Measurements from ENCODE around the gene KLHL2.

KLHL2 gene

DNA sequence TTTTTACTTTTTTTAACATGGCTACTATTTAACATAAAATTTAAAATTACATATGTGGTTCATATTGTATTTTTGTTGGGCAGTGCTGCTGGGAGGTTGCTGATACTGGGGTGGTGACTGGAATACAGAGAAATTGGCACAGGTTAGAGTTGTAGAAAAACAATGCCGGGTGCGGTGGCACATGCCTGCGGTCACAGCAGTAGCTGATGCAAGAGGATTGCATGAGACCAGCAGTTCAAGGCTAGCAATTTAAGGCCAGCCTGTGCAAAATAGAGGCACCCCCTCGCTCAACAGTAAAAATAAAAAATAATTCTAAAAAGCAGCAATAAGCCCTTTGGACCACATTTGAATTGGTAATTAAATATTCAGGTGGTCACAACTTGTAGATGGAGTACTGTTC is 159.7 kb downstream of the KLHL2 start:
- TF ChIP-seq, protein P1, sequence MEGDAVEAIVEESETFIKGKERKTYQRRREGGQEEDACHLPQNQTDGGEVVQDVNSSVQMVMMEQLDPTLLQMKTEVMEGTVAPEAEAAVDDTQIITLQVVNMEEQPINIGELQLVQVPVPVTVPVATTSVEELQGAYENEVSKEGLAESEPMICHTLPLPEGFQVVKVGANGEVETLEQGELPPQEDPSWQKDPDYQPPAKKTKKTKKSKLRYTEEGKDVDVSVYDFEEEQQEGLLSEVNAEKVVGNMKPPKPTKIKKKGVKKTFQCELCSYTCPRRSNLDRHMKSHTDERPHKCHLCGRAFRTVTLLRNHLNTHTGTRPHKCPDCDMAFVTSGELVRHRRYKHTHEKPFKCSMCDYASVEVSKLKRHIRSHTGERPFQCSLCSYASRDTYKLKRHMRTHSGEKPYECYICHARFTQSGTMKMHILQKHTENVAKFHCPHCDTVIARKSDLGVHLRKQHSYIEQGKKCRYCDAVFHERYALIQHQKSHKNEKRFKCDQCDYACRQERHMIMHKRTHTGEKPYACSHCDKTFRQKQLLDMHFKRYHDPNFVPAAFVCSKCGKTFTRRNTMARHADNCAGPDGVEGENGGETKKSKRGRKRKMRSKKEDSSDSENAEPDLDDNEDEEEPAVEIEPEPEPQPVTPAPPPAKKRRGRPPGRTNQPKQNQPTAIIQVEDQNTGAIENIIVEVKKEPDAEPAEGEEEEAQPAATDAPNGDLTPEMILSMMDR (IDR thresholded peaks at IDR 0.05; ENCODE audit: insufficient read depth, low read depth, low read length, missing control alignments): no peak
- H3K4me3 ChIP-seq (ENCODE audit: low read length): no peak overlapping the region
- no peak for DNase-seq (ENCODE audit: low read depth)

DNA sequence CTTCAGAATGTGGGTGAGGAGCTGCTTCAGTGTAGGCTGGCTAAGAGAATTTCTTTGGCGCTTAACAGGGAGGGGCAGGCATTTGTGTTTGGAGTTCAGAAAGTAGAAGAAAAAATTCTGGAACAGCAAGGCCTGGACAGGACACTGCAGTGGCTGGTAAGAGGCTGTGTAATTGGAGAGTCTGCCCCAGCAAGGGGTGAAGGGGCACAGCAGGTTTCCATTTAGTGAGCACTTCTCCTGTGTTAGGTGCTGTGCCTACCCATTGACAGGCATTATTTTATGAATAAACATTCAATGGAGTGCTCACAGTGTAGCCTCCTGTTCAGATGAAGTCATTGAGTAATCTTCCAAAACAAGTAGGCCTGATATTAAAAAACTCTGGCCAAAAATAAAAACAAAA is 160.8 kb downstream of the KLHL2 start:
- no peak for DNase-seq (ENCODE audit: low read depth)
- TF ChIP-seq, protein P1 (IDR thresholded peaks at IDR 0.05; ENCODE audit: insufficient read depth, low read depth, low read length, missing control alignments): no peak
- no peak overlapping the region for H3K4me3 ChIP-seq (ENCODE audit: low read length)

DNA sequence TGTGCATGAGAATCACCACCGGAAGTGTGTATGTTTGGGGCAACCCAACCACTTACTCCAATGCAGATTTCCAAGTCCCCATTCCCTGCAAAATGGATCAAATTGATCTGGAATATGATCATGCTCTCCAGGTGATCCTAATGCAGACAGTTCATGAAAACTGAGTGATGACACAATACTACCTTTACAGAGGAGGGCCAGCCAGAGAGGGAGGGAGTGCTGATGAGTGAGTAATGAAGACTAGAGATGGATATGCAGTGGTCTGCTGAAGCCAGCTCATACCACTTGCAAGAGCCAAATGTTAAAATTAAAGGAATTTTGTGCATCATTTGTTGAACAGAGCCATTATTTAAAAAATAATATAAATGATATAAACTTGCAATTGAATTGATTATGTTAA is 161.2 kb downstream of the KLHL2 start:
- H3K4me3 ChIP-seq (ENCODE audit: low read length): no peak overlapping the region
- DNase-seq (ENCODE audit: low read depth): no peak
- TF ChIP-seq, protein P1 (IDR thresholded peaks at IDR 0.05; ENCODE audit: insufficient read depth, low read depth, low read length, missing control alignments): no peak

DNA sequence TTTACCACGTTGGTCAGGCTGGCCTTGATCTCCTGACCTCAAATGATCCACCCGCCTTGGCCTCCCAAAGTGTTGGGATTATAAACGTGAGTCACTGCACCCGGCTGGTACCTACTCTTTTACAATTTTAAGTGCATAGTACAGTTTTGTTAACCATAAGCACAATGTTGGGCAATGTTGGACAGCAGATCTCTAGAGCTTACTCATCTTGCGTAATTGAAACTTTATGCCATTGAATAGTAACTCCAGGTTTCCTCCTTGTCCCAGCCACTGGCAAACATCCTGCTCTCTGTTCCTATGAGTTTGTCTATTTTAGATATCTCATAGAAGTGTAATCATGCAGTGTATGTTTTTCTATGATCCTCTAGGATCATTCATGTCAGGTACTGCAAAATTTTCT is 162.2 kb downstream of the KLHL2 start:
- TF ChIP-seq, protein P1 (IDR thresholded peaks at IDR 0.05; ENCODE audit: insufficient read depth, low read depth, low read length, missing control alignments): no peak
- no peak overlapping the region for H3K4me3 ChIP-seq (ENCODE audit: low read length)
- peak; percentile 82 for DNase-seq (ENCODE audit: low read depth)

DNA sequence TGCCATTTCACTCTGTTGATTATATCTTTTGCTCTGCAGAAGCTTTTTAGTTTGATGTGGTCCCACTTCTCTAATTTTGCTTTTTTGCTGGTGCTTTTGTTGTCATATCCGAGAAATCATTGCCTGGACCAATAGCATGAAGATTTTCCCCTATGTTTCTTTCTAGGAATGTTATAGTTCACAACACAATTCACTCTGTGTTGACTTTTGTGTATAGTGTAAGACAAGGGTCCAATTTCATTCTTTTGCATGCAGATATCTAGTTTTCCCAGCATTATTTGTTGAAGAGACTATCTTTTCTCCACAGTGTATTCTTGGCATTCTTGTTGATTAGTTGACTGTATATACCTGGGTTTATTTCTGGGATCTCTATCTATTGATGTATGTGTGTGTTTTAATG is 163.2 kb downstream of the KLHL2 start:
- H3K4me3 ChIP-seq (ENCODE audit: low read length): no peak overlapping the region
- no peak for DNase-seq (ENCODE audit: low read depth)
- TF ChIP-seq, protein P1 (IDR thresholded peaks at IDR 0.05; ENCODE audit: insufficient read depth, low read depth, low read length, missing control alignments): no peak
